GM12878 (cell line): ENCODE results near the gene CDH16. TPM values are rescaled to one million over a fixed set of nuclear protein-coding genes. Genes with fewer than 3 reads are reported as not detected.

ENCODE experiments used
- ATAC-seq: fragments of 200-7000 bp; cut with Tn5 transposase; 3 replicates; pipeline ENCODE4 v1.9.1; 2020; ENCODE audit warnings: mild to moderate bottlenecking, moderate library complexity
- BruUV-seq: library from RNA; stranded (reverse); fragments of 400-500 nt; replicated peaks from 2 replicates; lab custom pipeline; 2021; lab: Mats Ljungman, UMichigan
- CTCF ChIA-PET: fragments of 300-600 bp; sonication (Branson Sonifier 250); formaldehyde crosslinking; extraction: SDS; loops from one replicate; lab custom pipeline; 2021; ENCODE audit warnings: inconsistent platforms; lab: Yijun Ruan, JAX
- POLR2A ChIA-PET: fragments of 350-600 bp; formaldehyde crosslinking; extraction: SDS; loops from one replicate; lab custom pipeline; 2021; ENCODE audit warnings: inconsistent platforms; lab: Charles Lee
- RAD21 ChIA-PET: fragments of 300-600 bp; sonication (Branson Sonifier 250); formaldehyde crosslinking; loops from one replicate; lab custom pipeline; 2023; ENCODE audit warnings: antibody characterized with exemption; ENCODE audit not compliant: unreplicated experiment; lab: Charles Lee
- SMC1A ChIA-PET: fragments of 300-600 bp; sonication (Branson Sonifier 250); formaldehyde crosslinking; loops from one replicate; lab custom pipeline; 2023; ENCODE audit not compliant: unreplicated experiment, uncharacterized antibody; lab: Charles Lee
- DNase-seq: peaks from one replicate; pipeline ENCODE4 v3.0.0-alpha.2; 2011; ENCODE audit warnings: low read depth, low spot score
- FAIRE-seq: peaks from 3 replicates; lab custom pipeline; 2011; peaks lifted over from hg19 to GRCh38; lab: Jason Lieb, UNC
- H2AFZ ChIP-seq: 2 replicates; pipeline ENCODE4 v1.6.0; 2011; ENCODE audit warnings: low read depth, low read length, control low read depth; ENCODE audit not compliant: control insufficient read depth
- H3K27ac ChIP-seq: 2 replicates; pipeline ENCODE4 v1.5.1; 2011; ENCODE audit warnings: control low read depth; ENCODE audit not compliant: control insufficient read depth, insufficient read depth
- H3K27me3 ChIP-seq, 2 experiments: replicated peaks in 1 of 2; 2 replicates each; pipeline versions ENCODE4 v1.6.0 to v1.6.1; 2011; ENCODE audit warnings: low read length in 1 of 2; ENCODE audit not compliant: control insufficient read depth in 2 of 2, insufficient read depth in 2 of 2
- H3K36me3 ChIP-seq, 2 experiments: 2 replicates each; pipeline ENCODE4 v1.5.1; 2011; ENCODE audit warnings: low read length in 1 of 2; ENCODE audit not compliant: control insufficient read depth in 2 of 2, insufficient read depth in 2 of 2
- H3K4me1 ChIP-seq: 2 replicates; pipeline ENCODE4 v1.6.1; 2011; ENCODE audit warnings: mild to moderate bottlenecking, low read length, moderate library complexity, mixed read lengths; ENCODE audit not compliant: control insufficient read depth, insufficient read depth
- H3K4me2 ChIP-seq: 2 replicates; pipeline ENCODE4 v1.6.0; 2011; ENCODE audit warnings: control low read depth; ENCODE audit not compliant: control insufficient read depth, insufficient read depth
- H3K4me3 ChIP-seq: fragments of 200-600 bp; sonication (generic); 2 replicates; pipeline ENCODE4 v1.5.1; 2016
- H3K79me2 ChIP-seq: 2 replicates; pipeline ENCODE4 v1.6.0; 2011; ENCODE audit warnings: low read length; ENCODE audit not compliant: control insufficient read depth, insufficient read depth
- H3K9ac ChIP-seq: 2 replicates; pipeline ENCODE4 v1.8.0; 2011; ENCODE audit warnings: low read length, control low read depth, mixed read lengths; ENCODE audit not compliant: control insufficient read depth, insufficient read depth
- H3K9me3 ChIP-seq: replicated peaks from 3 replicates; pipeline ENCODE4 v1.5.1; 2011; ENCODE audit warnings: mild to moderate bottlenecking, low read length; ENCODE audit not compliant: control insufficient read depth, insufficient read depth
- H4K20me1 ChIP-seq: 2 replicates; pipeline ENCODE4 v1.6.0; 2011; ENCODE audit not compliant: control insufficient read depth, insufficient read depth
- CEBPZ ChIP-seq: fragments of 150-350 bp; IDR thresholded peaks from 2 replicates; pipeline ENCODE4 v1.6.1; 2016; ENCODE audit warnings: low read depth, low read length
- CREM ChIP-seq: IDR thresholded peaks from 2 replicates; pipeline ENCODE4 v1.6.1; 2014; ENCODE audit warnings: antibody characterized with exemption, low read depth
- E4F1 ChIP-seq: fragments of 450-650 bp; IDR thresholded peaks from 2 replicates; pipeline ENCODE4 v1.6.1; 2018; ENCODE audit warnings: borderline replicate concordance, mild to moderate bottlenecking; ENCODE audit not compliant: partially characterized antibody
- FOS ChIP-seq: IDR thresholded peaks from 3 replicates; pipeline ENCODE4 v1.6.1; 2011; ENCODE audit warnings: borderline replicate concordance; ENCODE audit not compliant: insufficient read length; ENCODE audit errors: extremely low read depth
- HDGF ChIP-seq: fragments of 450-650 bp; IDR thresholded peaks from 2 replicates; pipeline ENCODE4 v1.6.1; 2016; ENCODE audit warnings: antibody characterized with exemption
- MAX ChIP-seq: IDR thresholded peaks from 2 replicates; pipeline ENCODE4 v1.6.1; 2012; ENCODE audit warnings: low read depth, low read length, improper control_type of control experiment
- MEF2A ChIP-seq: IDR thresholded peaks from 2 replicates; pipeline ENCODE4 v1.6.1; 2011; ENCODE audit warnings: low read depth, mild to moderate bottlenecking, low read length, moderate library complexity; ENCODE audit not compliant: insufficient read depth
- RUNX3 ChIP-seq: IDR thresholded peaks from 2 replicates; pipeline ENCODE4 v1.6.1; 2012; ENCODE audit warnings: low read length, inconsistent platforms
- SMC3 ChIP-seq: IDR thresholded peaks from 2 replicates; pipeline ENCODE4 v1.6.1; 2011; ENCODE audit warnings: low read length, improper control_type of control experiment, borderline replicate concordance
- STAT3 ChIP-seq: IDR thresholded peaks from 2 replicates; pipeline ENCODE4 v1.6.1; 2011; ENCODE audit warnings: low read depth, low read length, improper control_type of control experiment
- USF1 ChIP-seq: IDR thresholded peaks from 2 replicates; pipeline ENCODE4 v1.6.1; 2011; ENCODE audit warnings: borderline replicate concordance, low read depth, mild to moderate bottlenecking, moderate library complexity, mixed read lengths, low read length; ENCODE audit not compliant: insufficient read depth; ENCODE audit errors: extremely low read length
- WRNIP1 ChIP-seq: IDR thresholded peaks from 2 replicates; pipeline ENCODE4 v1.6.1; 2011; ENCODE audit warnings: low read depth, low read length, improper control_type of control experiment, borderline replicate concordance
- ZNF592 ChIP-seq: fragments of 450-650 bp; IDR thresholded peaks from 2 replicates; pipeline ENCODE4 v1.6.1; 2017; ENCODE audit warnings: mild to moderate bottlenecking, moderate library complexity
- WGBS: methylation state at CpG from one replicate; pipeline ENCODE4 v1.1.6; 2016; ENCODE audit warnings: low lambda C conversion rate; ENCODE audit not compliant: insufficient replicate concordance, insufficient coverage; ENCODE audit errors: missing lambda C conversion rate; 5-methylcytosine and 5-hydroxymethylcytosine counted together
- in situ Hi-C: fragments of 300-500 bp; cut with MboI; formaldehyde crosslinking; loops from 9 replicates; pipeline ENCODE4 v1.14.3; 2018; ENCODE audit warnings: mixed read lengths
- intact Hi-C: fragments of 100-400 bp; cut with micrococcal nuclease; formaldehyde crosslinking; loops from one replicate; pipeline ENCODE4 v1.14.2; 2022; ENCODE audit not compliant: unreplicated experiment
- polyA plus RNA-seq, 11 experiments: library from polyadenylated mRNA; depleted of rRNA in 4 of 11; unstranded in 6 of 11; stranded (reverse) in 5 of 11; fragments of >200 nt; fragmentation: Nextera tagmentation in 4 of 11; fragmentation: Illumina TruSeq in 1 of 11; extraction: Ambion mirVana in 4 of 11; extraction: Trizol in 1 of 11; gene quantifications; 1 replicate in 1 of 11; 2 replicates in 10 of 11; pipeline versions ENCODE4 v1.2.1 to v1.2.3, GENCODE V29; 2011 to 2016; ENCODE audit warnings: inconsistent platforms in 2 of 11, missing spikeins in 2 of 11, low read depth in 1 of 11
- total RNA-seq, 4 experiments: library from RNA; depleted of rRNA in 3 of 4; stranded (reverse); fragments of >200 nt in 3 of 4; fragmentation: Illumina TruSeq in 1 of 4; extraction: Trizol in 1 of 4; gene quantifications; 2 replicates each; pipeline versions ENCODE4 v1.2.1 to v1.2.3, GENCODE V29; 2013 to 2021

The CDH16 gene
- total and polyA plus RNA-seq, 10 of the 15 experiments (the other 5 are each of a cell fraction or from before 2014, with no cell fraction given): 0.05 TPM; not detected in 9

- Histone ChIP-seq H4K20me1 (no peaks in the 10 kb centered on the region), H3K27ac (no peak overlapping the region), H3K27me3 (peaks cover 0 to 3% of the 10 kb centered on the region in 2 experiments; a peak in 3 of 4 replicates), H3K36me3 (no peaks in the 10 kb centered on the region), H3K4me3 (no peak overlapping the region), H3K4me1 (peaks cover 2% of the 10 kb centered on the region), H3K9me3 (no peaks in the 10 kb centered on the region), H3K79me2 (no peaks in the 10 kb centered on the region), H3K4me2 (no peak overlapping the region), H3K9ac (no peak overlapping the region), H2AFZ (no peak overlapping the region)
- intact Hi-C loops: no loop called here
- no peak for ATAC-seq
- DNase-seq: no peak
- no peak for FAIRE-seq
- CTCF ChIA-PET: interaction anchor here (1.0 to 1.1 kb wide), 2 partner anchors 13 to 25 kb away, joined by 3 read pairs; no protein-coding TSS in a partner anchor
- in situ Hi-C loops: no loop called here
- BruUV-seq: no TSS peak
- POLR2A ChIA-PET: interaction anchor here (0.5 kb wide), 1 partner anchor 415 kb away, joined by 5 read pairs; no protein-coding TSS in a partner anchor
- SMC1A ChIA-PET: interaction anchor here (1.1 kb wide), 1 partner anchor 9 kb away, joined by 3 read pairs; no protein-coding TSS in a partner anchor
- WGBS: 32% methylated on average over 2 of the region's 2 CpGs
- RAD21 ChIA-PET: no interaction called here
- TF ChIP-seq WRNIP1 (no peak), MAX (no peak), HDGF (no peak), CEBPZ (no peak), E4F1 (no peak), ZNF592 (no peak), STAT3 (no peak), FOS (no peak), USF1 (no peak), RUNX3 (no peak), SMC3 (no peak), MEF2A (no peak), CREM (no peak)
These were observed 1.6 kb upstream of the CDH16 start for GRCh38 chr16:66920299-66920590.
